Activated CD8-positive, alpha-beta memory T cell treated with anti-CD3 and anti-CD28 coated beads for 4 hours (primary cell): ENCODE results near the gene LRRC4C.

Experiments used
- DNase-seq, 2 donors: peaks; one replicate each; pipeline ENCODE4 v3.0.0-alpha.2; 2020; ENCODE audit warnings: low read depth in 2 of 2

Gene LRRC4C

DNA sequence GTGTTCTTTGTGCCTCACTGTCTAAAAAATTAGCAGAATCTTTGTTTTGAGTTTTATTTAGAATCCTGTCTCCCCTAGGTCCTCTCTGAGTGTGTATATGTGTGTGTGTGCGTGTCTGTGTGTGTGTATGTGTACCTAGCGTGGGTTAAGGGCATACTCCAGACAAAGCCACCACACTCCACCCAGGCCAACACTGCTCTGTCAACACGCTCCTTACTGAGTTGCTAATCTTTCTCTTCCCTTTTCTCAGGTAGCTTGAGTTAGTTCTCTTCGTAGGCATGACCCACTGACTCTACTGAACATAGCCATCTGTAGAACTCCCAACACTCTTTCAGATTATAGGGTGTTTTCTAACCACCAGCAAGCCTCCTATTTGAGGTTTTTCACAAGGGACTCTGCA, 131.1 kb downstream of the LRRC4C start:
- no peak for DNase-seq

DNA sequence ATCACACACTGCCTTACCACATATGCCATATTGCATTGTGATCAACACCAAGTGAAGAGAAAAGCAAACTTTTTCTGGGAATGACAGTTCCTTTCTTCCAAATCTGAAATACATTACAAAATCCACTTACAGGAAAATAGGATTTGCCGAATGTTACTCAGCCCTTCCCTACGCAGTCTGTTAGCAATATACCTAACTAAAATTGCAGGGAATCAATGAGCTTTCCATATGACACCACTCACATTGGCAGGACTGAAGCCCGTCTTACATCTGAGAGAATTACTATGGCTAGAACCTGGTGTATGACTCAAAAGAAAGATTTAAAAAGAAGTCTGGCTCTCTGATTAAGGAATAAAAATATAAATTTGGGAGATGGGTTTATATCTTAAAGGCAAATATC, 136.0 kb downstream of the LRRC4C start:
- no peak for DNase-seq

DNA sequence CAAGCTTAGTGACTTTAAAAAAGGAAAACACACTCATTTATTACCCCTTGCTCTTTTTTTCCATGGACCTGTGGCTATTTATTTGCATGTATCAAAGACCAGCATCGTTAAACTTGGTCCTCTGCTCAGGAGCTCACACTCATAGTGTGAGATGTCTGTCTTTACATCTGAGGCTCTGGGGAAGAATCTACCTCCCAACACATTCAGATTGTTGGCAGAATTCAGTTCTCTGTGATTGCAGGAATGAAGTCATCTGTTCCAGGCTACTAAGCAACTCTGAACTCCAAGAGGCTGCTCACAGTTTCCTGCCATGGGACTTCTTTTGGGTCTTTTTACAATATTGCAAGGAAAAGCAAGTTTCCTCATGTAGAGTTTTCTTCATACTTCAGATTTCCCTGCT, 138.8 kb downstream of the LRRC4C start:
- no peak for DNase-seq

DNA sequence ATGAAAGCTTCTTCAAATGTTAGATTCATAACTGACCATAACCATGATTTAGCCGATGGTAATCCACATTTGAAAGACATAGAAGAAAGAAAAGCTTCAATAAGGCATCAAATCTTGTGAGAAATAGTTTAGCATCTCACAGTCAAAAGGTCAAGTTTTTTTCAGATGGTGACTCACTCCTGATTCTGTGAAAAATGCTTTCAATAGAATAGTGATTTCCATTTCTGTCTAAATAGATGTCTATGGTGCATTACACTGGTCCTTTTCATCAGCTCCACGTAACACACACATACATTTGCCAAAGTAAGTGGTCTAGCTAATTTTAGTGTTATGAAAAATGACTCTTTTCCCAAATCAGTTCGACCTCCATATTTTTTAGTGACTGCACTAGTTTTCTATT, 139.2 kb downstream of the LRRC4C start:
- DNase-seq, result no peak

DNA sequence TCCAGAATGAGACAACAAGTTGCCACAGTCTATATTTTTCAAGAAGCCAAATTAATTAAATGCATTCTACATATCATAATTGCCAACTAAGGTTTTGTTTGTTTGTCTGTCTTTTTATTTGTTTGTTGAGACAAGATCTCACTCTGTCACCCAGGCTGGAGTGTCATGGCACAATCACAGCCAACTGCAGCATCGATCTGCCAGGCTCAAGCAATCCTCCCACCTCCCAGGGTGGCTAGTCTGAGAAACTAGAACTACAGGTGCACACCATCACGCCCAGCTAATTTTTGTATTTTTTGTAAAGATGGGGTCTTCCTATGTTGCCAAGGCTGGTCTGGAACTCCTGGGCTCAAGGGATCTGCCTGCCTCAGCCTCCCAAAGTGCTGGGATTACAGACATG, 140.0 kb downstream of the LRRC4C start:
- DNase-seq, result no peak

DNA sequence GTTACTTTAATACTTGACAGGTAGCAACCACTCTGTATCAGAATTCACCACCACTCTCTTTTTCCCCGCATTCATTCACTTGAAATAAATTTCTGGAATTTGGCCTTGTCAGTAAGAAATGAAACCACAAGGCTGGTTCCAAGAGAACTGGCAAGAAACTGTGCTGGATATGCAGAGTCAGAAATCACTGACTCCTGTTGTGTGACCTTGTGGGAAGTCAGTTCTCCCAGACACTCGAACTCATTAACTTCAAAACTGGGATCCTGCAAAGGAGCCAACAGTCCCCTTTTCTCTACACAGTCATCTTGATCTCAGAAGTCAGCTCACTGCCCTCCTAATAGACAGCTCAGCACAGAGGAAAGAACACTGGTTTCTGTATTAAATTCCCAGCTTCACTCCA, 142.7 kb downstream of the LRRC4C start:
- no peak for DNase-seq

- DNase-seq, result no peak
These were observed 146.2 kb downstream of the LRRC4C start for GRCh38 chr11:41313226-41313625.

DNA sequence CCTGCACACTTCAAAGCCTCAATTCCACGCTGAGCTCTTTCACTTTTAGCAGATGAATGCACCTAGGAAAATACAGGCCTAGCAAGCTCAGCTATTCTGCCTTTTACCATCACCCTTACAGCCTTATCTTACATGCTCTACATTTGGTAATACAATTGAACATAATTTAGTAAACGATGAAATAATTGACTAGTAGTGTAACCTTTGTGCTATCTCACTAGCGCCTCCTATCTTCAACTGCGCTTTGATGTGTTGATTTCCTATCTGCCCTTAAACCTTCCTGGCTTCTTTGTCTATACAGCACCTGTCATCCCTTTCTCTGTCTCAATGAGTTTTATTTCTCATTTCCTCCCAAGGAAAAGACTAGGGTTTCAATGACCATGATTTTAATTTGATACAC, 149.7 kb downstream of the LRRC4C start:
- DNase-seq, result no peak

- no peak for DNase-seq
These were observed 150.3 kb downstream of the LRRC4C start for GRCh38 chr11:41309111-41309522.

- no peak for DNase-seq
These were observed 151.2 kb downstream of the LRRC4C start for GRCh38 chr11:41308286-41308685.

DNA sequence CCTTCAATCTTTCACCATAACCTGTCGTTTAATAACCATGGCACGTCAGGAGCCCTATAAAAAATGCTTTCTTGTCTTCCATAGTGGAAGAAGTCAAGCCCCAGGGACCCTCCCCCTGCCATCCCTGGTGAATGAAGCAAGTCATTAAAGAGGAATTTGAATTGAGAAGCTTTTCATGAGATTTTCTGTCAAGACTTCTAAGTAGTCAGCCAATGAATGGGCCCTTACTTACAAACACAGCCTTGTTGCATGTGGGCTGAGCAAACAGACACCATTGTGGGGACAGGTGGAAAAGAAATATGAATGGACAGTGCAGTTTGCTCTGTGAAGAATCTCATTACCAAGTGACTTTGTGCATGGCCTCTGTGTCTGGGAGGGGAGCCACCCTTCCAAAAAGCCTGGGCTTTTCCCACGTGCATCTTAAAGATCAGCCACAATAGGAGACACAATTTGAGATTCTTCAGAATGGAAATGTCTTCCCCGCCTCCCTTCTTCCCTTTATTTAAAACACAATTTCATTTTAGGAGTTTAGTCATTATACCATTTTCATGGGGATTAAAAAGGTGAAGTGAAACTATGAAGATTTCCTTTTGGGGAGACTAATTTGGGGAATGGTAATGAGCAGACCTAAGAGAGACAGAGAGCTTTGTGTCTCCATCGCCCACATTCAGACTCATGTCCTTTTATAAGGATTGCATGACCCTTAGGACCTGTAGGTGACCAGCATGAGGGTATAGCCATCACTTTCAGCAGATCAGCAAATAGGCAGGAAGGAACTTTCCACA, 152.0 kb downstream of the LRRC4C start:
- DNase-seq, result no peak

- no peak for DNase-seq
These were observed 153.0 kb downstream of the LRRC4C start for GRCh38 chr11:41306431-41306830.

DNA sequence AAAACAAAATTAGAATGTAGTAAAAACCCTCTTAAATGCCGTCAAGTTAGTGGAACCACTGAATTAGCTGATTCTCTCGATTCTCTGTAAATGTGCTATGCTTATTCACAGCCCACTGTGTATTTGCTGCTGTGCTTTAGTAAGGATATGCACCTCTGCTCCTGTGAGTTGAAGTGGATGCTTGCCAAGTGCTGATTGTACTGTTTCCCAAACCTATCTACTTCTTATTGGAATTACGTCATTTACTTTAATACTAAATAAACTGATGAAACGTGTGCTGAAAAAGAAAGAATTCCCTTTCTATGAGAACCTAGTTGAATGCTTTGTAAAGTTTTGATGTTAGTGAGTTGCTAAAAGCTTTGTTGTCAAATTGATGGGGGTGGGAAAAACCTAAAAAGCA, 158.4 kb downstream of the LRRC4C start:
- no peak for DNase-seq

GRCh38 chr11:41289408-41289807, 170.0 kb downstream of the LRRC4C start:
- no peak for DNase-seq

- DNase-seq, result no peak
These were observed 172.7 kb downstream of the LRRC4C start for GRCh38 chr11:41286751-41287150.

DNA sequence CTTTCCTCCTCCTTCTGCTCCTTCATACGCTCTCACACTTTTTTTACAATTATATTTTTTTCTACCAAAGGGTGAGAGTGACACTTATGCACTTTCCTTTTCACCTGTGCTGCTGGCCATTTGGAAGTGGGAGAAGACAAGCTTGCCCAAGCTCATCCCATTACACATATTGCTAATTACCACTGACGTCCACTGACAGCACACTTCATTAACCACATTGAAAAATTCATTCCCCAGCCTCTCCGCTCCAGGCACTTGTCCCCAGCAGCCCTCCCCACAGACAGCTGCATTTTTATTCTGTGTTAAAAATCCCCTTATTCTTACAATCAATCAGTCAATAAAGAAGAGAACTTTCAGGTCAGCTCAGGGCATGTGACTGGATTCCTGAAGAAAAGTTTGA, 175.1 kb downstream of the LRRC4C start:
- no peak for DNase-seq

DNA sequence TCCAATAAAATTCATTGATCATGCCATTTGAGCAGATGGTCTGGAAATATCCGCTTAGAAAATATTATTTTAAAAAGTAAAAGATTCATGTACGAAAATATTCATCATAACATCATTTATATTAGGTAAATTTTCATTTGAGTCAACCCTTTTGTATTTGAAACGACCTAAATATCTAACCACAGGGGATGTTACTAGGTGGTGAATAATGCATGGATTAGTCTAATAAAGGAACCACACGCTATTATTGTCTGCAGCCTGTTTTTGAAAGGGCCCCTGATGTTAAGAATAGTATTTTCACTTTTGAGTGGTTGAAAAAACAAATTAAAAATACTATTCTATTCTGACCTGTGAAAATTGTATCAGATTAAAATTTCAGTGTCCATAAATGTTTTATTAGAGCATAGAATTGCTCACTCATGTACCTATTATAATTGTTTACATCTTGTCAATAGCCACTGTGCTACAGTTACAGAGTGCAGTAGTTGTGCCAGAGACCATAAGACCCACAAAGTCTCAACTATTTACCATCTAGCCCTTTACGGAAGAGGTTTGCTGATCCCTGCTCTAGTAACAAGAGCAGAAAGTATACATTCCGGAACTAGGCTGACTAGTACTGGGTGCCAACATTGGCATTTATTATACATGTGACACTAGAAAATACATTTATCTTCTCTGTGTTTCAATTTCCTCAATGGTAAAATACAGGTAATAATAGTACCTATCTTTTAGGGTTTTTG, 176.1 kb downstream of the LRRC4C start:
- no peak for DNase-seq

DNA sequence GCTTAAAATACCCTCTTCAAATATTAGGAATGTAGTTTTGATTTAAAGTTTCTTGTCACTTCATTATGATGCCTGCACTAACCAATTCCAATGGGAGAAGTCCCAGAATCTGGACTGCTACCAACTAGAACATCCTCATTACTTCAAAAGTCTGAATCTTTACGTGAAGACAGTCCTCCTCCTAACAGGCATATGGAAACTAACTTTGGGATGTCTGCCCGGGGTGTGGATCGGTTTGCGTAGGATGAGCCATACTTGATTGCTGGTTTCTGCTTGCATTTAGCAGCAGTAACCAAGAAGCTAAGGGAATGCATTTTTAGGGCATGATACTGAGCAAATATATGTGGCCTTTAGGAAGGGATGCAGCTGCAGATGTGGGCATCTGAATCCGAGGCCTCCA, 177.1 kb downstream of the LRRC4C start:
- no peak for DNase-seq

DNA sequence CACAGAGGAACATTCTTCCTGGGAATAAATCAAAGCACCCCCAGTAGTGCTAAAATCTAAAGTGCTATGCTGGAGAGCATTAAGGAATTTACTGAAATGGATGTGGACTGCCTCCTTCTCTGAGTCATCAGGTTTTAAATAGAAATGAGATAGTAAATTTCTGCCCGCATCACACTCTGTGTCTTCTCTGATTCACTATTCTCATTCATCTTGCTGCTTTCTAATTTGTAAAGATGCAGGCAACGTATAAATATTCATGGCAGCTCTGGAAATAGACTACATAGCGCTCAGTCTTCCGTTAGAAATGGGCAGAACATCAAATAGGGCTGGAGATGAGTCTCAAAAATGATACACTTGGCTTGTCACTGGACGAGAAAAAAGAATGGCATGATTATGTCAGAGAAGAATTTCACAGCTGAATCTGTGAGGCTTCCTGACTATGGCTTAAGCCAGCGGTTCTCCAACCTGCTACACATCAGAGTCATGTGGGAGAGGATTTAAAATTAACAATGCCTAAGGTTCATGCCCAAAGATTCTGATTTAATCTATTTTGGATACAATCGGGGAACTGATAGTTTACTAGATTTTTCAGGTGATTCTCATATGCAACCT, 178.2 kb downstream of the LRRC4C start:
- DNase-seq, result no peak

GRCh38 chr11:41274831-41275230, 184.6 kb downstream of the LRRC4C start:
- no peak for DNase-seq

DNA sequence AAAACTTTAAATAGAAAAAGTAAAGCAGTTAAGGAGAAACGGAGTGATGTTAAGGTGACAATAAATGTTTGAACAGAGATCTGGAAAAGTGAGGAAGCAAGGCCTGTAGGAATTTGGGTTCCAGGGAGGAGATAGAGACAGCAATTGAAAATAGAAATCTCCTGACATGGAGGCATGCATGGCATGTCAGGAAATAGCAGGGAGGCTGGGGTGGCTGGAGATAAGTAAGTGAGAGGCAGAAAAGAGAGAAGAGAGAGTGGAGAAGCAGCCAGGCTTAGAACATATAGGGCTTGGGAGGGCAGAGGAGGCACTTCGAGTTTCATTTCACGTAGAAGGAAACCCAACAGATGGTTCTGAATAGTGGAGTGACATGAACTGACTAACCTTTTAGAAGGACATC, 185.5 kb downstream of the LRRC4C start:
- DNase-seq, result no peak

GRCh38 chr11:41267451-41267850, 192.0 kb downstream of the LRRC4C start:
- no peak for DNase-seq

GRCh38 chr11:41256041-41256440, 203.4 kb downstream of the LRRC4C start:
- DNase-seq, result no peak
